Osteocyte (in vitro differentiated cells): ENCODE measurements around the gene GLT6D1. TPM values are rescaled to one million over a fixed set of nuclear protein-coding genes. Genes with fewer than 3 reads are reported as not detected.
"Not testable (repeated sequence)": the region's sequence is repeated elsewhere in the genome, so short reads cannot be mapped to it uniquely, and the experiment has no call there.

Experiments used
- DNase-seq: peaks from one replicate; pipeline ENCODE4 v3.0.0; 2021; ENCODE audit warnings: mixed read lengths; ENCODE audit not compliant: unreplicated experiment; ENCODE audit errors: extremely low spot score
- H3K27ac Mint-ChIP-seq: one replicate; pipeline ENCODE4 v1.8.0; 2021; ENCODE audit warnings: mild to moderate bottlenecking, mixed read lengths; ENCODE audit not compliant: unreplicated experiment
- H3K27me3 Mint-ChIP-seq: one replicate; pipeline ENCODE4 v1.8.0; 2021; ENCODE audit warnings: mixed read lengths; ENCODE audit not compliant: unreplicated experiment
- H3K36me3 Mint-ChIP-seq: one replicate; pipeline ENCODE4 v1.8.0; 2021; ENCODE audit warnings: mixed read lengths; ENCODE audit not compliant: unreplicated experiment
- H3K4me1 Mint-ChIP-seq: one replicate; pipeline ENCODE4 v1.8.0; 2021; ENCODE audit warnings: mixed read lengths; ENCODE audit not compliant: unreplicated experiment
- H3K4me3 Mint-ChIP-seq: one replicate; pipeline ENCODE4 v1.8.0; 2021; ENCODE audit warnings: mild to moderate bottlenecking, moderate library complexity, mixed read lengths; ENCODE audit not compliant: unreplicated experiment
- H3K9me3 Mint-ChIP-seq: one replicate; pipeline ENCODE4 v1.8.0; 2021; ENCODE audit warnings: mixed read lengths; ENCODE audit not compliant: unreplicated experiment
- CTCF ChIP-seq: fragments of 200-600 bp; sonication (generic); IDR thresholded peaks from 2 replicates; pipeline ENCODE4 v1.5.0; 2021; ENCODE audit warnings: antibody characterized with exemption, mild to moderate bottlenecking, moderate library complexity
- total RNA-seq: library from RNA; stranded (reverse); gene quantifications from 2 replicates; pipeline ENCODE4 v1.2.1, GENCODE V29; 2021

Gene GLT6D1
- total RNA-seq, 1 donor from 2014 or later: not detected

GRCh38 chr9:135669616-135670285 lies 30.4 kb upstream of the GLT6D1 start:
- Mint-ChIP-seq H3K27ac (no peak overlapping the region), H3K27me3 (no peaks in the 10 kb centered on the region), H3K9me3 (peaks cover 4% of the 10 kb centered on the region), H3K4me3 (no peak overlapping the region), H3K4me1 (no peaks in the 10 kb centered on the region), H3K36me3 (no peaks in the 10 kb centered on the region)
- DNase-seq: no peak
- TF ChIP-seq CTCF: no peak

- H3K4me3 Mint-ChIP-seq, DNase-seq, H3K36me3 Mint-ChIP-seq, H3K27ac Mint-ChIP-seq, H3K9me3 Mint-ChIP-seq, H3K4me1 Mint-ChIP-seq, H3K27me3 Mint-ChIP-seq: not testable (repeated sequence)
These were observed 29.7 kb upstream of the GLT6D1 start for GRCh38 chr9:135669018-135669417.

- Mint-ChIP-seq H3K36me3 (no peaks in the 10 kb centered on the region), H3K27me3 (no peaks in the 10 kb centered on the region), H3K27ac (no peak overlapping the region), H3K4me1 (no peaks in the 10 kb centered on the region), H3K9me3 (peaks cover 4% of the 10 kb centered on the region), H3K4me3 (no peak overlapping the region)
- DNase-seq: no peak
- TF ChIP-seq CTCF: no peak
These were observed 28.2 kb upstream of the GLT6D1 start for GRCh38 chr9:135667463-135668001.

GRCh38 chr9:135666534-135667462 lies 27.5 kb upstream of the GLT6D1 start:
- no peak overlapping the region for H3K4me3 Mint-ChIP-seq
- H3K27ac Mint-ChIP-seq: no peak overlapping the region
- no peaks in the 10 kb centered on the region for H3K36me3 Mint-ChIP-seq
- no peak for TF ChIP-seq CTCF
- H3K9me3 Mint-ChIP-seq: peaks cover 4% of the 10 kb centered on the region
- DNase-seq: no peak
- H3K27me3 Mint-ChIP-seq: no peaks in the 10 kb centered on the region
- H3K4me1 Mint-ChIP-seq: no peaks in the 10 kb centered on the region

GRCh38 chr9:135665795-135666189 lies 26.5 kb upstream of the GLT6D1 start:
- H3K4me3 Mint-ChIP-seq: no peak overlapping the region
- TF ChIP-seq CTCF: no peak

More at GRCh38 chr9:135665795-135666189, 26.5 kb upstream of the GLT6D1 start:
- H3K36me3 Mint-ChIP-seq: no peaks in the 10 kb centered on the region
- H3K4me1 Mint-ChIP-seq: no peaks in the 10 kb centered on the region
- peaks cover 4% of the 10 kb centered on the region for H3K9me3 Mint-ChIP-seq
- H3K27me3 Mint-ChIP-seq: no peaks in the 10 kb centered on the region
- no peak overlapping the region for H3K27ac Mint-ChIP-seq
- DNase-seq: no peak
